ENCODE results near the gene COLEC12.

- no peak for TF ChIP-seq CTCF (IDR thresholded peaks at IDR 0.05)
- TF ChIP-seq EP300 (IDR thresholded peaks at IDR 0.05), result no peak
- TF ChIP-seq POLR2AphosphoS5 (IDR thresholded peaks at IDR 0.05), result no peak
These were observed 15.3 kb upstream of the COLEC12 start for GRCh38 chr18:515838-516237.
